ENCODE measurements around the gene FAM120C. TPM values are rescaled to one million over a fixed set of nuclear protein-coding genes. Genes with fewer than 3 reads are reported as not detected.

Gene FAM120C
- total and polyA plus RNA-seq, 2 experiments from 2014 or later: 9.3 to 9.8 TPM

- H3K27me3 Mint-ChIP-seq (ENCODE audit: insufficient read depth, low read depth, poor library complexity): no peaks in the 10 kb centered on the region
- H3F3A ChIP-seq (replicated peaks; ENCODE audit: low read depth): no peaks in the 10 kb centered on the region
- no peak overlapping the region for H3K4me3 Mint-ChIP-seq
- no peak for TF ChIP-seq CREB1 (CRISPR knock-in tag; IDR thresholded peaks at IDR 0.05; ENCODE audit: low read depth)
- no peak for TF ChIP-seq ZNF331 (CRISPR knock-in tag; IDR thresholded peaks at IDR 0.05; ENCODE audit: low read depth)
- TF ChIP-seq ZNF114 (CRISPR knock-in tag; IDR thresholded peaks at IDR 0.05): no peak
- TF ChIP-seq EZH2 (IDR thresholded peaks at IDR 0.05; ENCODE audit: low read depth, unreplicated experiment): no peak
- TF ChIP-seq NANOG (IDR thresholded peaks at IDR 0.05; ENCODE audit: borderline replicate concordance): no peak
- TF ChIP-seq JUNB (IDR thresholded peaks at IDR 0.05; ENCODE audit: unreplicated experiment): no peak
- TF ChIP-seq ZNF462 (CRISPR knock-in tag; IDR thresholded peaks at IDR 0.05): no peak
- no peak for TF ChIP-seq CTCF (conservative IDR thresholded peaks at IDR 0.05; ENCODE audit: low read depth in 2 of 2)
- no peak for TF ChIP-seq ETS1 (IDR thresholded peaks at IDR 0.05)
- TF ChIP-seq REST (IDR thresholded peaks at IDR 0.05; ENCODE audit: unreplicated experiment): no peak
- TF ChIP-seq EZH2phosphoT487 (IDR thresholded peaks at IDR 0.05; ENCODE audit: unreplicated experiment): no peak
- no peak for TF ChIP-seq STAT1 (IDR thresholded peaks at IDR 0.05; ENCODE audit: unreplicated experiment)
- TF ChIP-seq POLR2AphosphoS5 (IDR thresholded peaks at IDR 0.05; ENCODE audit: low read depth): no peak
- peaks cover 14% of the 10 kb centered on the region; the same call in 2 of the 3 replicates for H3K36me3 Mint-ChIP-seq (ENCODE audit: low read depth)
- H3K36me3 ChIP-seq (ENCODE audit: insufficient read depth): no peaks in the 10 kb centered on the region
- H3K4me3 ChIP-seq: no peak overlapping the region
- H4K20me1 ChIP-seq (replicated peaks; ENCODE audit: insufficient read depth): no peaks in the 10 kb centered on the region; the same call in 1 of the 2 replicates
- no peak overlapping the region for H3K27ac Mint-ChIP-seq
- H3K4me1 ChIP-seq (ENCODE audit: insufficient read depth): no peaks in the 10 kb centered on the region
- no peak overlapping the region for H2AFZ ChIP-seq
- H3K27me3 ChIP-seq (ENCODE audit: insufficient read depth): no peaks in the 10 kb centered on the region
- H3K4me2 ChIP-seq: no peak overlapping the region
- no peak overlapping the region for H3K27ac ChIP-seq (ENCODE audit: low read depth)
- ATAC-seq (no peak), DNase-seq (ENCODE audit: low spot score) (no peak)
- peaks cover 6% of the 10 kb centered on the region; the same call in 2 of the 3 replicates for H3K4me1 Mint-ChIP-seq
- H3K9me3 Mint-ChIP-seq: no peaks in the 10 kb centered on the region
- H3K9me2 ChIP-seq (ENCODE audit: insufficient read depth): no peaks in the 10 kb centered on the region
- peaks cover 5% of the 10 kb centered on the region for H3K79me2 ChIP-seq (replicated peaks; ENCODE audit: insufficient read depth)
Measured at GRCh38 chrX:54171091-54171490, 12.0 kb downstream of the FAM120C start.
